ENCODE data around the gene EXOC2.
"Not testable (repeated sequence)": the region's sequence is repeated elsewhere in the genome, so short reads cannot be mapped to it uniquely, and the experiment has no call there.

EXOC2 gene

GRCh38 chr6:710601-711571, 17.9 kb upstream of the EXOC2 start:
- DNase-seq (ENCODE audit: low spot score) = peak; percentile 73

- no peak for DNase-seq (ENCODE audit: low spot score)
Measured at GRCh38 chr6:709471-710056, 16.6 kb upstream of the EXOC2 start.

- no peak for DNase-seq (ENCODE audit: low spot score)
Measured at GRCh38 chr6:708237-708598, 15.3 kb upstream of the EXOC2 start.

- DNase-seq (ENCODE audit: low spot score) = no peak
Measured at GRCh38 chr6:707576-708236, 14.8 kb upstream of the EXOC2 start.

GRCh38 chr6:706819-707381, 14.0 kb upstream of the EXOC2 start:
- DNase-seq (ENCODE audit: low spot score) = no peak

GRCh38 chr6:706146-706545, 13.2 kb upstream of the EXOC2 start:
- no peak for DNase-seq (ENCODE audit: low spot score)

- DNase-seq (ENCODE audit: low spot score) = no peak
Measured at GRCh38 chr6:705047-705446, 12.1 kb upstream of the EXOC2 start.

GRCh38 chr6:704046-704445, 11.1 kb upstream of the EXOC2 start:
- DNase-seq (ENCODE audit: low spot score) = no peak

- DNase-seq (ENCODE audit: low spot score) = no peak
Measured at GRCh38 chr6:703552-703951, 10.6 kb upstream of the EXOC2 start.

- no peak for DNase-seq (ENCODE audit: low spot score)
Measured at GRCh38 chr6:701700-702479, 9.0 kb upstream of the EXOC2 start.

GRCh38 chr6:701215-701614, 8.3 kb upstream of the EXOC2 start:
- DNase-seq (ENCODE audit: low spot score) = no peak

- DNase-seq (ENCODE audit: low spot score) = no peak
Measured at GRCh38 chr6:700490-700889, 7.6 kb upstream of the EXOC2 start.

GRCh38 chr6:699319-699718, 6.4 kb upstream of the EXOC2 start:
- DNase-seq (ENCODE audit: low spot score) = no peak

- not testable (repeated sequence) for DNase-seq (ENCODE audit: low spot score)
Measured at GRCh38 chr6:694431-695126, 1.6 kb upstream of the EXOC2 start.

GRCh38 chr6:693723-694009, 727 bp upstream of the EXOC2 start:
- DNase-seq (ENCODE audit: low spot score) = no peak

GRCh38 chr6:692356-692851, 535 bp downstream of the EXOC2 start:
- peak; percentile 67 for DNase-seq (ENCODE audit: low spot score)

- DNase-seq (ENCODE audit: low spot score) = no peak
Measured at GRCh38 chr6:689223-689622, 3.7 kb downstream of the EXOC2 start.

- no peak for DNase-seq (ENCODE audit: low spot score)
Measured at GRCh38 chr6:686497-686896, 6.4 kb downstream of the EXOC2 start.

GRCh38 chr6:684831-685636, 7.9 kb downstream of the EXOC2 start:
- DNase-seq (ENCODE audit: low spot score) = no peak

GRCh38 chr6:683742-684440, 9.0 kb downstream of the EXOC2 start:
- peak; percentile 80 for DNase-seq (ENCODE audit: low spot score)
